ENCODE measurements around the gene NEK2. TPM values are rescaled to one million over a fixed set of nuclear protein-coding genes. Genes with fewer than 3 reads are reported as not detected.
A peak's percentile ranks its signal among the peaks of the same experiment; 100 is the strongest.
"Not testable (repeated sequence)": the region's sequence is repeated elsewhere in the genome, so short reads cannot be mapped to it uniquely, and the experiment has no call there.

NEK2 gene
- total RNA-seq, 1 donor from 2014 or later = 7.7 TPM

DNA sequence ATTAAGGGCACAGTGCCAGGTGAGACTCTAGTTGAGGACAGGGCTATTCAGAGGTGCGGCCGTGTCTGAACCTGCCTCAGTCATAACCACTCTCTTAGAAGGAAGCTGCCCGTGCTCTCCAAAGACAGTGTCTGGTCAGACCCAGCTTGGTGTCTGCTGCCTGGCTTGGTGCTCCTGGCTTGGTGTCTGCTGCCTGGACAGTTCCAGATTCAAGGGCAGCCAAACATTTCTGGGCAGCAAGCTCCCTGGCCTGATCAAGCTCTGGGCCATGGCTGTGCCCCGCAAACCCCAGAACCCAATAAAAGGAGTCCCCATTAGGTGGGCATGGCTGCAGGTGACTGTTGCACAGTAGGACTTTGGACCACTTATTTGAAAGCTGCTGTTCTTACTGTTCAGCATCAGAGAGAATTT, 27.7 kb downstream of the NEK2 start:
- Mint-ChIP-seq H3K9me3 (no peaks in the 10 kb centered on the region), H3K27ac (no peak overlapping the region), H3K27me3 (ENCODE audit: low read depth) (peaks cover 4% of the 10 kb centered on the region), H3K4me1 (peaks cover 12% of the 10 kb centered on the region), H3K4me3 (no peak overlapping the region), H3K36me3 (no peaks in the 10 kb centered on the region)
- DNase-seq (ENCODE audit: low spot score in 2 of 2, unreplicated experiment in 2 of 2) = no peak
- TF ChIP-seq, protein P1, sequence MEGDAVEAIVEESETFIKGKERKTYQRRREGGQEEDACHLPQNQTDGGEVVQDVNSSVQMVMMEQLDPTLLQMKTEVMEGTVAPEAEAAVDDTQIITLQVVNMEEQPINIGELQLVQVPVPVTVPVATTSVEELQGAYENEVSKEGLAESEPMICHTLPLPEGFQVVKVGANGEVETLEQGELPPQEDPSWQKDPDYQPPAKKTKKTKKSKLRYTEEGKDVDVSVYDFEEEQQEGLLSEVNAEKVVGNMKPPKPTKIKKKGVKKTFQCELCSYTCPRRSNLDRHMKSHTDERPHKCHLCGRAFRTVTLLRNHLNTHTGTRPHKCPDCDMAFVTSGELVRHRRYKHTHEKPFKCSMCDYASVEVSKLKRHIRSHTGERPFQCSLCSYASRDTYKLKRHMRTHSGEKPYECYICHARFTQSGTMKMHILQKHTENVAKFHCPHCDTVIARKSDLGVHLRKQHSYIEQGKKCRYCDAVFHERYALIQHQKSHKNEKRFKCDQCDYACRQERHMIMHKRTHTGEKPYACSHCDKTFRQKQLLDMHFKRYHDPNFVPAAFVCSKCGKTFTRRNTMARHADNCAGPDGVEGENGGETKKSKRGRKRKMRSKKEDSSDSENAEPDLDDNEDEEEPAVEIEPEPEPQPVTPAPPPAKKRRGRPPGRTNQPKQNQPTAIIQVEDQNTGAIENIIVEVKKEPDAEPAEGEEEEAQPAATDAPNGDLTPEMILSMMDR (IDR thresholded peaks at IDR 0.05; ENCODE audit: unreplicated experiment) = no peak

DNA sequence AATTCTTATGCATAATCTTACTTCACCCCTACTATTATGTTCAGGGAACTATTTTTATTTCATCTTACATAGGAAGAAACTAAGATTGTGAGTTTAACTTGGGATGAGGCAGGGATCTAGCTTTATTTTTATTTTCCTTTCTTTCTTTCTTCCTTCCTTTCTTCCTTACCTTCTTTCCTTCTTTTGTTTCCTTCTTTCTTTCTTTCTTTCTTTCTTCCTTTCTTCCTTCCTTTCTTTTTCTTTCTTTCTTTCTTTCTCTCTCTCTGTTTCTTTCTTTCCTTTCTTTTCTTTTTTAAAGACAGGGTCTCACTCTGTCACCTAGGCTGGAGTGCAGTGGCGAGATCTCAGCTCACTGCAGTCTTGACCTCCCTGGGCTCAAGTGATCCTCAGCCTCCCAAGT, 28.9 kb downstream of the NEK2 start:
- peaks cover 4% of the 10 kb centered on the region for H3K27me3 Mint-ChIP-seq (ENCODE audit: low read depth)
- no peak overlapping the region for H3K4me3 Mint-ChIP-seq
- no peak for DNase-seq (ENCODE audit: low spot score in 2 of 2, unreplicated experiment in 2 of 2)
- TF ChIP-seq, protein P1 (IDR thresholded peaks at IDR 0.05; ENCODE audit: unreplicated experiment) = no peak
- no peaks in the 10 kb centered on the region for H3K9me3 Mint-ChIP-seq
- H3K4me1 Mint-ChIP-seq = peaks cover 14% of the 10 kb centered on the region
- no peak overlapping the region for H3K27ac Mint-ChIP-seq
- H3K36me3 Mint-ChIP-seq = no peaks in the 10 kb centered on the region

DNA sequence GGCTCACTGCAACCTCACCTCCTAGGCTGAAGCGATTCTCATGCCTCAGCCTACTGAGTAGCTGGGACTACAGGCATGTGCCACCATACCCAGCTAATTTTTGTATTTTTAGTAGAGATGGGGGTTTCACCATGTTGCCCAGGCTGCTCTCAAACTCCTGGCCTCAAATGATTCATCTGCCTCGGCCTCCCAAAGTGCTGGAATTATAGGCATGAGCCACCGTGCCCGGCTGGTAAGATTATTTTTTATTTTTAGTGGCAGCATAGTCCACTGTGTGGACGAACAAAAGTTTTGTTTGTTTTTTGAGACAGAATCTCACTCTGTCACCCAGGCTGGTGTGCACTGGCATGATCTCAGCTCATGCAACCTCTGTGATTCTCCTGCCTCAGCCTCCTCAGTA, 29.8 kb downstream of the NEK2 start:
- H3K4me1 Mint-ChIP-seq = peaks cover 14% of the 10 kb centered on the region
- H3K36me3 Mint-ChIP-seq; H3K27me3 Mint-ChIP-seq (ENCODE audit: low read depth); H3K27ac Mint-ChIP-seq; DNase-seq (ENCODE audit: low spot score in 2 of 2, unreplicated experiment in 2 of 2); H3K4me3 Mint-ChIP-seq; H3K9me3 Mint-ChIP-seq: not testable (repeated sequence)

DNA sequence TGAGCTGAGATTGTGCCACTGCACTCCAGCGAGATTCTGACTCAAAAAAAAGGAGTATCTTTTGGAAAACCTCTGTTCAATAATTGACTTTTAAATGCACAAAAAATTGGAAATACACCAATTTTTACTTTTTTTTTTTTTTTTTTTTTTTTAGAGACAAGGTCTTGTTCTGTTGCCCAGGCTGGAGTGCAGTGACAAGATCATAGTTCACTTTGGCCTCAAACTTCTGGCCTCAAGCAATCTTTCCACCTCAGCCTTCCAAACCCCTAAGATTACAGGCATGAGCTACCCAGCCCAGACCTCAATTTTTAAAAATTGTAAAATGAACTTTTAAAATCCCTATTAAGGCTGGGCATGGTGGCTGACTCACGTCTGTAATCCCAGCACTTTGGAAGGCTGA, 30.8 kb downstream of the NEK2 start:
- DNase-seq (ENCODE audit: low spot score in 2 of 2, unreplicated experiment in 2 of 2) = no peak

GRCh38 chr1:211643324-211644212, 31.9 kb downstream of the NEK2 start:
- H3K27me3 Mint-ChIP-seq (ENCODE audit: low read depth) = no peaks in the 10 kb centered on the region

More for the DNA sequence above, 30.8 kb downstream of the NEK2 start:
- peaks cover 20% of the 10 kb centered on the region for H3K4me1 Mint-ChIP-seq
- no peak overlapping the region for H3K27ac Mint-ChIP-seq
- no peaks in the 10 kb centered on the region for H3K36me3 Mint-ChIP-seq
- TF ChIP-seq, protein P1 (IDR thresholded peaks at IDR 0.05; ENCODE audit: unreplicated experiment) = no peak
- H3K27me3 Mint-ChIP-seq (ENCODE audit: low read depth) = no peaks in the 10 kb centered on the region
- no peak overlapping the region for H3K4me3 Mint-ChIP-seq
- no peaks in the 10 kb centered on the region for H3K9me3 Mint-ChIP-seq

GRCh38 chr1:211642870-211643269, 32.6 kb downstream of the NEK2 start:
- Mint-ChIP-seq H3K27ac (no peak overlapping the region), H3K27me3 (ENCODE audit: low read depth) (no peaks in the 10 kb centered on the region), H3K4me3 (no peak overlapping the region), H3K4me1 (peaks cover 20% of the 10 kb centered on the region), H3K9me3 (no peaks in the 10 kb centered on the region), H3K36me3 (no peaks in the 10 kb centered on the region)
- no peak for DNase-seq (ENCODE audit: low spot score in 2 of 2, unreplicated experiment in 2 of 2)
- TF ChIP-seq, protein P1 (IDR thresholded peaks at IDR 0.05; ENCODE audit: unreplicated experiment) = no peak

More at GRCh38 chr1:211643324-211644212, 31.9 kb downstream of the NEK2 start:
- peak in 1 of 2 experiments; percentile 61 for DNase-seq (ENCODE audit: low spot score in 2 of 2, unreplicated experiment in 2 of 2)
- TF ChIP-seq, protein P1 (IDR thresholded peaks at IDR 0.05; ENCODE audit: unreplicated experiment) = no peak
- Mint-ChIP-seq H3K36me3 (no peaks in the 10 kb centered on the region), H3K4me3 (peak overlapping the region; percentile 48), H3K27ac (peak overlapping the region; percentile 64), H3K4me1 (peaks cover 20% of the 10 kb centered on the region), H3K9me3 (no peaks in the 10 kb centered on the region)

Data from mesothelial cell of epicardium (in vitro differentiated cells).